OCI-LY3 (cell line): Measurements from ENCODE around the gene PTRH2.

Experiments used
- EZH2phosphoT487 ChIP-seq: fragments of 200-600 bp; shearing (Covaris generic); IDR thresholded peaks from 2 replicates; pipeline ENCODE4 v1.6.1; 2018; ENCODE audit warnings: antibody characterized with exemption, mixed run types, low read depth
- TF ChIP-seq, protein P1 (sequence below): fragments of 200-600, 300-600 bp; sonication (generic); IDR thresholded peaks from 2 replicates; pipeline ENCODE4 v1.5.1; 2014; ENCODE audit warnings: antibody characterized with exemption, low read length, low read depth

DNA sequence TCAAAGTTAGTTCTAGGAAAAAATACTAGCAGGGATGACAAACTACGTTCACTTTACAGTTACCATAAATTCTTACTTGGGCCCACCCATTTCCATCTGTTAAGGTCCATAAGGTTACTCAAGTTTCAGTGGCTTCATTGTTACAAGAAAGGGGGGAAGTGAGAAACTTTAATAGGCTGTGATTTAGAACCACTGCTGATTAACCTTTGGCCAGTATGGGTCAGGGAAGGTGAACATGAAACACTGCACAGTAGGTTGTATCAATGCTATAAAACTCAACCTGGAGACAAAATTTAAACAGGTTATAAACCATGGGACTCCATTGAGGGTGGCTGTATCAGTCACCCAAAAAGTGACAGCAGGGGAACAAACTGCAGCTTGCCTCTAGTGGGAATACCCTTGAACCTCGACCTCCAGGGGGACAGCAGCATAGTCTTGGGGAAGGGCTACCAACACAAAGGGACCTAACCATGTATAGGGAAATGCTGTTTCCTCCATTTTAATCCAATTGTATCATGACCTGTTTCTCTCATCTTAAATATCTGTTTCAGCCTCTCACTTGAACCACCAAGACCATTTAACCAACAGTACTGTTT is 10.4 kb downstream of the PTRH2 start:
- TF ChIP-seq, protein P1, sequence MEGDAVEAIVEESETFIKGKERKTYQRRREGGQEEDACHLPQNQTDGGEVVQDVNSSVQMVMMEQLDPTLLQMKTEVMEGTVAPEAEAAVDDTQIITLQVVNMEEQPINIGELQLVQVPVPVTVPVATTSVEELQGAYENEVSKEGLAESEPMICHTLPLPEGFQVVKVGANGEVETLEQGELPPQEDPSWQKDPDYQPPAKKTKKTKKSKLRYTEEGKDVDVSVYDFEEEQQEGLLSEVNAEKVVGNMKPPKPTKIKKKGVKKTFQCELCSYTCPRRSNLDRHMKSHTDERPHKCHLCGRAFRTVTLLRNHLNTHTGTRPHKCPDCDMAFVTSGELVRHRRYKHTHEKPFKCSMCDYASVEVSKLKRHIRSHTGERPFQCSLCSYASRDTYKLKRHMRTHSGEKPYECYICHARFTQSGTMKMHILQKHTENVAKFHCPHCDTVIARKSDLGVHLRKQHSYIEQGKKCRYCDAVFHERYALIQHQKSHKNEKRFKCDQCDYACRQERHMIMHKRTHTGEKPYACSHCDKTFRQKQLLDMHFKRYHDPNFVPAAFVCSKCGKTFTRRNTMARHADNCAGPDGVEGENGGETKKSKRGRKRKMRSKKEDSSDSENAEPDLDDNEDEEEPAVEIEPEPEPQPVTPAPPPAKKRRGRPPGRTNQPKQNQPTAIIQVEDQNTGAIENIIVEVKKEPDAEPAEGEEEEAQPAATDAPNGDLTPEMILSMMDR: no peak
- no peak for TF ChIP-seq EZH2phosphoT487
